HG02759 (cell line): ENCODE measurements around the gene ZMIZ1.
A peak's percentile ranks its signal among the peaks of the same experiment; 100 is the strongest.

ENCODE experiments used
- ATAC-seq: cut with Tn5 transposase; IDR thresholded peaks from one replicate; pipeline ENCODE4 v1.9.1; 2021; ENCODE audit warnings: mild to moderate bottlenecking, moderate library complexity; ENCODE audit not compliant: unreplicated experiment

Gene ZMIZ1

GRCh38 chr10:79079054-79079397 is 10.3 kb downstream of the ZMIZ1 start:
- no peak for ATAC-seq

GRCh38 chr10:79079490-79080355 is 11.0 kb downstream of the ZMIZ1 start:
- ATAC-seq, result no peak

GRCh38 chr10:79081353-79082034 is 12.7 kb downstream of the ZMIZ1 start:
- ATAC-seq, result no peak

- no peak for ATAC-seq
Measured at GRCh38 chr10:79082035-79082373, 13.2 kb downstream of the ZMIZ1 start.

- no peak for ATAC-seq
Measured at GRCh38 chr10:79082631-79083596, 14.1 kb downstream of the ZMIZ1 start.

GRCh38 chr10:79084012-79084971 is 15.5 kb downstream of the ZMIZ1 start:
- no peak for ATAC-seq

- ATAC-seq, result peak; percentile 73
Measured at GRCh38 chr10:79084972-79085597, 16.3 kb downstream of the ZMIZ1 start.

- no peak for ATAC-seq
Measured at GRCh38 chr10:79086822-79087221, 18.1 kb downstream of the ZMIZ1 start.

GRCh38 chr10:79087721-79088120 is 19.0 kb downstream of the ZMIZ1 start:
- no peak for ATAC-seq

GRCh38 chr10:79088176-79088575 is 19.4 kb downstream of the ZMIZ1 start:
- ATAC-seq, result no peak

GRCh38 chr10:79088613-79089355 is 20.0 kb downstream of the ZMIZ1 start:
- no peak for ATAC-seq

GRCh38 chr10:79089632-79090031 is 20.9 kb downstream of the ZMIZ1 start:
- ATAC-seq, result no peak

GRCh38 chr10:79090134-79090803 is 21.5 kb downstream of the ZMIZ1 start:
- no peak for ATAC-seq

GRCh38 chr10:79092292-79092896 is 23.6 kb downstream of the ZMIZ1 start:
- no peak for ATAC-seq

- peak; percentile 46 for ATAC-seq
Measured at GRCh38 chr10:79093658-79094411, 25.1 kb downstream of the ZMIZ1 start.

GRCh38 chr10:79094412-79095175 is 25.8 kb downstream of the ZMIZ1 start:
- no peak for ATAC-seq

- no peak for ATAC-seq
Measured at GRCh38 chr10:79095316-79095715, 26.6 kb downstream of the ZMIZ1 start.
